ENCODE results near the gene CNTF.

- TF ChIP-seq ZNF331 (CRISPR knock-in tag; IDR thresholded peaks at IDR 0.05; ENCODE audit: low read depth) (no peak), POLR2AphosphoS5 (IDR thresholded peaks at IDR 0.05; ENCODE audit: low read depth) (no peak), EZH2 (IDR thresholded peaks at IDR 0.05; ENCODE audit: low read depth, unreplicated experiment) (no peak), CREB1 (CRISPR knock-in tag; IDR thresholded peaks at IDR 0.05; ENCODE audit: low read depth) (no peak), EZH2phosphoT487 (IDR thresholded peaks at IDR 0.05; ENCODE audit: unreplicated experiment) (no peak)
- TF ChIP-seq, protein P1, sequence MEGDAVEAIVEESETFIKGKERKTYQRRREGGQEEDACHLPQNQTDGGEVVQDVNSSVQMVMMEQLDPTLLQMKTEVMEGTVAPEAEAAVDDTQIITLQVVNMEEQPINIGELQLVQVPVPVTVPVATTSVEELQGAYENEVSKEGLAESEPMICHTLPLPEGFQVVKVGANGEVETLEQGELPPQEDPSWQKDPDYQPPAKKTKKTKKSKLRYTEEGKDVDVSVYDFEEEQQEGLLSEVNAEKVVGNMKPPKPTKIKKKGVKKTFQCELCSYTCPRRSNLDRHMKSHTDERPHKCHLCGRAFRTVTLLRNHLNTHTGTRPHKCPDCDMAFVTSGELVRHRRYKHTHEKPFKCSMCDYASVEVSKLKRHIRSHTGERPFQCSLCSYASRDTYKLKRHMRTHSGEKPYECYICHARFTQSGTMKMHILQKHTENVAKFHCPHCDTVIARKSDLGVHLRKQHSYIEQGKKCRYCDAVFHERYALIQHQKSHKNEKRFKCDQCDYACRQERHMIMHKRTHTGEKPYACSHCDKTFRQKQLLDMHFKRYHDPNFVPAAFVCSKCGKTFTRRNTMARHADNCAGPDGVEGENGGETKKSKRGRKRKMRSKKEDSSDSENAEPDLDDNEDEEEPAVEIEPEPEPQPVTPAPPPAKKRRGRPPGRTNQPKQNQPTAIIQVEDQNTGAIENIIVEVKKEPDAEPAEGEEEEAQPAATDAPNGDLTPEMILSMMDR (conservative IDR thresholded peaks at IDR 0.05; ENCODE audit: low read depth in 2 of 2): no peak
- TF ChIP-seq, protein P2, sequence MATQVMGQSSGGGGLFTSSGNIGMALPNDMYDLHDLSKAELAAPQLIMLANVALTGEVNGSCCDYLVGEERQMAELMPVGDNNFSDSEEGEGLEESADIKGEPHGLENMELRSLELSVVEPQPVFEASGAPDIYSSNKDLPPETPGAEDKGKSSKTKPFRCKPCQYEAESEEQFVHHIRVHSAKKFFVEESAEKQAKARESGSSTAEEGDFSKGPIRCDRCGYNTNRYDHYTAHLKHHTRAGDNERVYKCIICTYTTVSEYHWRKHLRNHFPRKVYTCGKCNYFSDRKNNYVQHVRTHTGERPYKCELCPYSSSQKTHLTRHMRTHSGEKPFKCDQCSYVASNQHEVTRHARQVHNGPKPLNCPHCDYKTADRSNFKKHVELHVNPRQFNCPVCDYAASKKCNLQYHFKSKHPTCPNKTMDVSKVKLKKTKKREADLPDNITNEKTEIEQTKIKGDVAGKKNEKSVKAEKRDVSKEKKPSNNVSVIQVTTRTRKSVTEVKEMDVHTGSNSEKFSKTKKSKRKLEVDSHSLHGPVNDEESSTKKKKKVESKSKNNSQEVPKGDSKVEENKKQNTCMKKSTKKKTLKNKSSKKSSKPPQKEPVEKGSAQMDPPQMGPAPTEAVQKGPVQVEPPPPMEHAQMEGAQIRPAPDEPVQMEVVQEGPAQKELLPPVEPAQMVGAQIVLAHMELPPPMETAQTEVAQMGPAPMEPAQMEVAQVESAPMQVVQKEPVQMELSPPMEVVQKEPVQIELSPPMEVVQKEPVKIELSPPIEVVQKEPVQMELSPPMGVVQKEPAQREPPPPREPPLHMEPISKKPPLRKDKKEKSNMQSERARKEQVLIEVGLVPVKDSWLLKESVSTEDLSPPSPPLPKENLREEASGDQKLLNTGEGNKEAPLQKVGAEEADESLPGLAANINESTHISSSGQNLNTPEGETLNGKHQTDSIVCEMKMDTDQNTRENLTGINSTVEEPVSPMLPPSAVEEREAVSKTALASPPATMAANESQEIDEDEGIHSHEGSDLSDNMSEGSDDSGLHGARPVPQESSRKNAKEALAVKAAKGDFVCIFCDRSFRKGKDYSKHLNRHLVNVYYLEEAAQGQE (IDR thresholded peaks at IDR 0.05; ENCODE audit: unreplicated experiment): no peak
These were observed 12.7 kb upstream of the CNTF start for GRCh38 chr11:58609723-58610122.

All from GM23338 (cell line).